Activated gamma-delta T cell treated with Interleukin-2 at 50 U/mL for 16 hours (primary cell): ENCODE data around the gene NXF1.
"Not testable (repeated sequence)": the region's sequence is repeated elsewhere in the genome, so short reads cannot be mapped to it uniquely, and the experiment has no call there.

ENCODE experiments used
- DNase-seq: peaks from one replicate; pipeline ENCODE4 v3.0.0-alpha.2; 2020

The NXF1 gene

DNA sequence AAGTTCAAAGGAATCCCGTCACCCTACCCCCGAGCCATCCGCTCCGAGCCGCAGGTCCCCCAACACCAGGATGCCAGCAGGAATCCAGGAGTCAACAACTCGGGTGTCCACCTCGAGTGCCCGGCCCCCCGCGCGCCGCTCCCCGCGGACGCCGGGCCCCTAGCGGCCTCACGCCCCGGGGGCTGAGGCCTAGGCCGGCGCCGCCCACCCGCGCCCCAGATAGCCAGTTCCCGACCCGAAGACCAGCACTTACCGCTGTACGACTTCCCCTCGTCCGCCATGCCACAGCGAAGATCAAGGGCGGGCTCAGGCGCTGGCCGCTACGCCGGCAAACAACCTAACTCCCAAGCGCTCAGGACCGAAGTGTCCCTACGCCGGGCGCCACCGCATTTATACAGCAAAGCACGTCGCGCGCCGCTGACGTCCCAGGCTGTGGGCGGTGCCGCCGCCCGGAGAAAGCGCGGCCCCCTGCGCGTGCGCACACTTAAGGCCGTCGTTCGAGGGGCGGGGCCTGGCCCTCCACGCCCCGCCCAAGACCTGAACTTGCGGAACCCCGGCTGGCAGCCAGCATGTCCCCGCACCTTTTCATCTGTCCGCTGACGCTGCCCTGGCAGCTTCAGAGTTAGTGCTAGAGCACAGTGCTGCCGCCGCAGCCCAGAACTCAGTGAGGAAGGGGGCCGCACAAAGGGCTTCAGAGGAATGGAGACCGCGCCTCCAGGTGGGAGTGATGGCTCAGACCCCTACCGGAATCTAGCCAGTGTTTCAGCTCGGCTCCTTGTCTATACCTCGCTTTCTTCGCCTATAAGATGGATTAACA is at the start of gene NXF1:
NXF1 (minus strand) TSS at position 365 of the 817 bp plus-strand sequence; CDS start at position 281, 84 bp downstream.
- DNase-seq = peak; percentile 94

DNA sequence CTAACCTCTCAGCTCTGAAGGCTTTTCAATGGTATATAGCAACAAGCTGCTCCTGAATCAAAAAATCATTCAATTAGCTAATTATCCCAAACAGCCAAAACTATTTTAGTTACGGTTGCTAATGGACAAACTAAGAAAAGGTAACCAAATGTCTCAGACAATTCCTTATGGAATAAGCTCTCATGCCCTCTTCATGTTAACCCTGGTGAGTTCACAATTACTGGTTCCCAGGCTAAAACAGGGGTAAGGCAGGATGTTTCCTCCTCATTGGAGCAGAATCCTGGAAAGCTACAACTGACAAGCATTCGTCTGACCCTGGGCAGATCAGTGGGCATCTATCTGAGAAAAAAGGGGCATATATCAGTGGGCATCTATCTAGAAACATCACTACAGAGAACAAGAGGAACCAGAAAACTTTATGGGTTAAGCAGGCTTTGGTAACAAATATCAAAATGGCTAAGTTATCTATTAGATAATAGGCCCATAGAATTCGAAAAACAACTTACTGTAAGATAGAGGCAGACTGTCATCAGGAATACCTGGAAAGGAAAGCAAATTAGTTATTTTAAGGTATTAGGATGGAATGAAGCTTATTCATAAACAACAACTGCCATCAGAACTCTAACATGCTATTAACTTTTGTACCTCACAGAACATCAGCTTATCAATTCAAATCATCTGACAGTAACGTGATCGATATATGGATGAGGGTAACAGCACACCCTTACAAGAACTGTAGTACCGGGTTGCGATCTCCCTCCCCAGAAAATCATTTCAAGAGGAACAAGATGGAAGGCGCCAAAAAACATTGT is 49.0 kb upstream of the NXF1 start:
- DNase-seq = no peak

DNA sequence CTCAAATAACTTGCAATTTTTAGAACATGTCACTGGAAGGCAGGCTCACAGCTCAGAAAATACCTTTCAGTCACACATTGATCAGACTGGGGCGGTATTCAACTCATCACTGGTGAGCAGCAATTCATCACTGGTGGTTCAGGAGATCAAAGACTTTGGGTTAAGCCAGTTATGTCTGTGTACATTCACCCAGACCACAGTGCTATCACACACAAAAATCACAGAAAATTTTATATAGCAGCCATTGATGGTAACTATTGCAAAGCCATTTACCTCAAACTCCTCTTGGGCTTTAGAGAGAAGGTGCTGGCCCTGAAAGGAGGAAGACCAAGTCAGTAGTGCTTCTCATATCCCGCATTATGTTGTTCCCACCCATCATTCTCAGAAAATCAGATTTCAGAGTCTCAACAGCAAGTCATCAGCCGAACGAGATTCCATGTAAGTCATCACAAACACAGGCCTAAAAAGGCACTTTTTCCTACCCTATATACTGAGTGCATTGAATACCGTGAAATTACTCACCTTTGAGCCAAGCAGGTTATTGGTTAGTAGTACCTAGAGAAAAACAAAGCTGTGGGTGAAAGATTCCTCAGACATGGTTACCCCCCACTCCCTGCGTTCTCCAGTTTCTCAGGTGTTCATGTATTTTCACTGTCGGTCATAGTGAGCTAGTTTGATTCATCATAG is 48.2 kb upstream of the NXF1 start:
- DNase-seq = no peak

DNA sequence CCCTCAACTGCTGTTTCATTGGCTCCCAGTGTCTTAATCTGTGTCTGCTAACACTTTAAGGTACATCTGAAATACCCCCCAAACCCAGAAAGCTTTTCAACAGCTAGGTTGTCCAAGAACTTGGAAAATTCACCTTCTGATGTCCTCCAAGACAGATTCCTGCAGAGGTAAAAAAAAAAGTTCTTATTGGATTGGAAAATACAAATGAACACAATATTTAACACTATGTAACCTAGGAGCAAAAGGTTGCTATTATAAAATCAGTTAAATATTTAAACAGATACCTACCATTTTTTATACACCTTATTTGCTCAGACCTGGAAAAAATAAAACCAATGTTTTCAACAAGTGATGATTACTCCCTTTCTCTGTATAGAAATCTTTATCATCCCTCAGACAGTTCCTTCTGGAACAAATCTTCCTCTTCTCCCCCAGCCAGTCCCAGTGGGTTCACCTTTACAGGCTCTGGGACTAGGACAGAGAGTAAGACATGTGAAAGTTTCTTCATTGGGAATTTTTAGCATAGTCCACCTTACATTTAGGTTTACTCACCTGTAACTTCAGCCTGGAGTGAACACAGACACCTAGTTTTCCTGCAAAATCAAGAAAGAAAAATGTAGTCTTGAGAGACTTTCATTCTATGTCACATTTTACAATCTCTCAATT is 47.4 kb upstream of the NXF1 start:
- DNase-seq = no peak

DNA sequence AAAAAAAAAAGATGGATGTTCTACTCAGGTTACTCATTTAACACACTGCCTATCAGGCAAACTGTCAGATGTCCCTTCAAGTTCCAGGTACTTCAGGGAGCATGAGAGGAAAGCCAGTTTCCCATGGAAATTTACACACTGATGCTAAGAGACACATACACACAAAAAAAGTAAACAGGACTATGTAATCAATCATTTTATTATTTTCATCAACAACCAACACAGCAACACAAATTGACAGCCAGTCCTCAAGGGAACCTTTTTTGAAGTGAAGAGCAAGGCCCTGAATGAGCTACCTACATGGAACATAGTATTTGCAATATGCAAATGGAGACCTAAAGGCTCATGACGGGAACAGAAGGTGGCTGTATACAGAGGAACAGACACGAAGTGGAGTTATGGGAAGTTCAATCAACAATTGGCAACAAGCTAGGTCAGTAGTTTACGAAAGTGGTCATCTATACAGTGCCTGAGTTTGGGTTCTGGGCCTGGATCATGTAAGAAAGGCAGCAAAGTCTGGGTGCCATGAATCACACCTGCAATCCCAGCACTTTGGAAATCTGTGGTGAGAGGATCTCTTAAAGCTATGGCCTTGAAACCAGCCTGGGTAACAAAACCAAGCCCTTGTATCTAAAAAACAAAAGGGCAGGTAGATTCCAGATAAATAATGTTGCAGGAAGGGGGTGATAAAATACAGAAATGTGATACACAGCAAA is 46.7 kb upstream of the NXF1 start:
- no peak for DNase-seq

- no peak for DNase-seq
Measured at GRCh38 chr11:62850911-62851806, 45.9 kb upstream of the NXF1 start.

DNA sequence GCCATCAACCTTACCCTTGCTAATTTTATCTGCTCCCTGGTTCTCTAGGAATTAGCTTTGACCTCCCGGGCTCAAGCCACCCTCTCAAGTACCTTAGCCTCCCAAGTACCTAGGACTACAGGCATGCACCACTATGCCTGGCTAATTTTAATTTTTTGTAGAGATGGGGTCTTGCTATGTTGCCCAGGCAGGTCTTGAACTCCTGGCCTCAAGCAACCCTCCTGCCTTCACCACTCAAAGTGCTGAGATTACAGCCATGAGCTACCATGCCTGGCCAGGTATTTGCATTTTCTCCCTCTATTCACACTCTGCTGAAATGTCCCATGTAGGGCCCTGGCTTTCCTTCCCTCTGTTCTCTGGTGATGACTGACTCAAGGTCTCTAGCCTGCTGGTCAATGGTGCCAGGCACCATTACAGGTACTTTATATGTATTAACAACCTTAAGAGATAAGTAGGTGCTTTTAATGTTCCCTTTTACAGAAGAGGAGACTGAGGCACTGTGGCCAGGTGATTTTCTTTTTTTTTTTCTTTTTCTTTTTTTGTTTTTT is 42.6 kb upstream of the NXF1 start:
- DNase-seq = no peak

DNA sequence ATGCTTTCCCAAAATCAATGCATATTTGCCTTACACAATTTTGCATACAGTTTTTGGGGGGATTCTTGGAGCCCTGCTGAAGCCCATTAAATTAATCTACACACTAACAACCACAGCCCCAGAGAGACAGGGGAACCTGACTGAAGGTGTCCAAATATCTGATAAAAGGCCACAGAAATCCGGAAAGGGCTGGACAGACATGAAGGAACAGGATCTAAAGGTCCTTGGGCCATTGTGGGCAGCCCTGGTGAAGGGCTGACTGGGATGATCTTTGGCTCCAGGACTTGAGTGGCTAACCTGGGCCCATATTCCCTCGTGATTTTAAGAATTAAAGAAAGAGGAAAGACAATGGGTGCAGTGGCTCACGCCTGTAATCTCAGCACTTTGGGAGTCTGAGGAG is 40.9 kb upstream of the NXF1 start:
- DNase-seq = no peak

GRCh38 chr11:62844154-62844553 is 38.9 kb upstream of the NXF1 start:
- no peak for DNase-seq

GRCh38 chr11:62843466-62843865 is 38.2 kb upstream of the NXF1 start:
- DNase-seq = no peak

DNA sequence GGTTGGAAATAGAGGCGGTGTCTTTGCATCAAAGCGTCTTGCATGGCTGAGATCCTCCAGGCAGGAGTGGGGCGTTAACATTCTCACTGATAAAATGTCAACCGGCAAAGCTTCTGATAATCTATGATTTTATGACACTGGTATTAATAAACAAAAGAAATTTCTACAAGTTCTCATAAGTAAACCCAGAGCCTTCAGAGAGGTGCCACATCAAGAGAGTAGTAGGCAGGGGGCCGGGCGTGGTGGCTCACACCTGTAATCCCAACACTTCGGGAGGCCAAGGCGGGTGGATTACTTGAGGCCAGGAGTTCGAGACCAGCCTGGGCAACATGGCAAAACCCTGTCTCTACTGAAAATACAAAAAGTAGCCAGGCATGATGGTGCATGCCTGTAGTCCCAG is 37.7 kb upstream of the NXF1 start:
- DNase-seq = not testable (repeated sequence)

- DNase-seq = peak; percentile 29
Measured at GRCh38 chr11:62842171-62842741, 37.0 kb upstream of the NXF1 start.

DNA sequence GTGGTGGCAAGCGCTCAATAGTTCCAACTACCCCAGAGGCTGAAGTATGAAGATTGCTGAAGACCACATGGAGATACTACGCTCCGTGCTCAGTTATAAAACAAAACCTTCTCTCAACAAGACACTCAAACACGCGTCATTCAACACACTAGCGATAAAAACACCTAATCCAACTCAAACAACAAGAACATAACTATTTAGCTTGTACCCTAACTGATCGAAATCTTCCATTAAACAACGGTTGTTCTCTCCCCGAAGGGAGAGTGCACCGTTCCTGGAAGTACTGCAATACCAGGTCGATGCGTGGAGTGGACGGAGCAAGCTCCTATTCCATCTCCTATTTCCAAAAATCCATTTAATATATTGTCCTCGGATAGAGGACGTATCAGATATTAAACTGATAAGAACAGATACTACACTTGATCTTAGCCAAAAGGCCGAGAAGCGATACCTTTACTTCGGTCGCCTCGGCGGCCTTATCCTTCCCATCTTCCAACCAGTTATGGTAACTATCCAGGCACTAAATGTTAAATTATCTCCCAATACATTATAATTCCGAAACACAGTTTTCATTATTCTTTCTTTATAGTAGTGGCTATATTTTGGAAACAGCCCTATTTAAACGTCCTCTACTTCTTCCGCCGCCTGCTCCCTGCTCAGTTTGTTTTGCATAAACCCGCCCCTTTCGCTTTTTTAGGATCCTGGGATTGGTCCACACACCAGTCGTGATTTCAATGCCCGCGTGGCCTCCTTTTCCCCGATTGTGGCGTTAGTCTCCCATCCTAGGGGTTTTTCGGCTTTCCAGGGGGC is 36.3 kb upstream of the NXF1 start:
- peak; percentile 81 for DNase-seq

GRCh38 chr11:62840721-62841360 is 35.6 kb upstream of the NXF1 start:
- DNase-seq = peak; percentile 70

- peak; percentile 87 for DNase-seq
Measured at GRCh38 chr11:62839050-62839945, 34.1 kb upstream of the NXF1 start, which contains the start of gene WDR74. TSS of gene WDR74 (minus strand) at chr11:62839590. CDS start at chr11:62839570, 20 bp downstream.

GRCh38 chr11:62835336-62835735 is 30.1 kb upstream of the NXF1 start:
- no peak for DNase-seq

GRCh38 chr11:62832336-62833234 is 27.3 kb upstream of the NXF1 start, which contains the start of gene TEX54:
TSS of gene TEX54 (minus strand) at chr11:62832841.
- DNase-seq = no peak
